Smooth muscle cell of the brain vasculature (primary cell): Measurements from ENCODE around the gene NAPA.

Experiments used
- DNase-seq: peaks from one replicate; pipeline ENCODE4 v3.0.0-alpha.2; 2012; ENCODE audit warnings: low read depth, low spot score

NAPA gene

GRCh38 chr19:47499863-47500830 lies 14.7 kb downstream of the NAPA start:
- no peak for DNase-seq

DNA sequence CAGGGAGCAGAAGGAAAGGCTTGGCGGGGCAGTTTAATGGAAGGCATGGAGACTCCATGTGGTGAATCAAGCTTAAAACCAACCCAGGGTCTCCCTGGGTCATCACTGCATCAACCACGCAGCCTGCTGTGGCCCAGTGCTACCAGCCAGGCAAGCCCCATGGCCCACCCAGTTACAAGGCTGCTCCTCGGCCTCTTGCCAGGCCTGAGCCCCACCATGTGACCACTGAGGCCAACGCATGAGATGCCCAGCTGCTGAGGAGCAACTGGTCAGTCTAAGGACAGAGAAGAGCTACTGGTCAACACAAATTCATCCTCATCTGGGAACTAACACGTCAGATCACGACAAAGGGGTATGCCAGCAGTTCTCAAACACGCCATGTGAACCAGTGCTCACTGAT lies 15.5 kb downstream of the NAPA start:
- no peak for DNase-seq

- no peak for DNase-seq
These were observed 16.3 kb downstream of the NAPA start for GRCh38 chr19:47498561-47498960.

DNA sequence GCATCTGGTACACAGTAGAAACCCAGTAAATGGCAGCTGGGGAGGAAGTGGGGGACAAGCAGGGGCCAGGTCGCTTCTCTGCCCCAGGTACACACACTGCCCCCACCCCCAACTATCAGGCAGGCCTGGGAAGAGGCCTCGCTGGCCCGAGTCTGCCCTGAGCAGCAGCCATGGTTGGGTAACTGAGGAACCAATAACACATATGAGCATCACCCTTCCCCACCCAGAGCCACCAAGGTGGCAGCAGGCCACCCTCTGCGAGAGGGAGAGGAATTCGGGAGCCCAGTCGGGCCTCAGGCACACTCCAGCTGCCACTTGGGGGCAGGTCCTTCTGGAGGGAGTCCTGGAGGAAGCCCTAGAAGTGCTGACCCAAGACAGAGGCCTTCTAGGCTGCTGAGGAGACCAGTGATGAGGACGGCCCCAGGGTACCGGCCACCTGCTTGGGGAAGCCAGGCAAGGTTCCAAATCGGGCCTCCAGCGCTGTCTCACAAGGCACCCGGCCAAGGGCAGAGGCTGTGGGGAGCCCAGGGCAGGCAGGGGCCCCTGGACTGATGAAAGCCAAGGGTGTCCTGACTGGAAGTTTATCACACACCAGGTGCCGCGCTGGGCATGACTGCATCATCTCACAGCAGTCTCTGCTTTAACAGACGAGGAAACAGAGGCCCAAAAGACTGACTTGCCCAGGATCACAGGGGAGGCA lies 16.9 kb downstream of the NAPA start:
- DNase-seq, result no peak

- no peak for DNase-seq
These were observed 17.7 kb downstream of the NAPA start for GRCh38 chr19:47497050-47497766.

DNA sequence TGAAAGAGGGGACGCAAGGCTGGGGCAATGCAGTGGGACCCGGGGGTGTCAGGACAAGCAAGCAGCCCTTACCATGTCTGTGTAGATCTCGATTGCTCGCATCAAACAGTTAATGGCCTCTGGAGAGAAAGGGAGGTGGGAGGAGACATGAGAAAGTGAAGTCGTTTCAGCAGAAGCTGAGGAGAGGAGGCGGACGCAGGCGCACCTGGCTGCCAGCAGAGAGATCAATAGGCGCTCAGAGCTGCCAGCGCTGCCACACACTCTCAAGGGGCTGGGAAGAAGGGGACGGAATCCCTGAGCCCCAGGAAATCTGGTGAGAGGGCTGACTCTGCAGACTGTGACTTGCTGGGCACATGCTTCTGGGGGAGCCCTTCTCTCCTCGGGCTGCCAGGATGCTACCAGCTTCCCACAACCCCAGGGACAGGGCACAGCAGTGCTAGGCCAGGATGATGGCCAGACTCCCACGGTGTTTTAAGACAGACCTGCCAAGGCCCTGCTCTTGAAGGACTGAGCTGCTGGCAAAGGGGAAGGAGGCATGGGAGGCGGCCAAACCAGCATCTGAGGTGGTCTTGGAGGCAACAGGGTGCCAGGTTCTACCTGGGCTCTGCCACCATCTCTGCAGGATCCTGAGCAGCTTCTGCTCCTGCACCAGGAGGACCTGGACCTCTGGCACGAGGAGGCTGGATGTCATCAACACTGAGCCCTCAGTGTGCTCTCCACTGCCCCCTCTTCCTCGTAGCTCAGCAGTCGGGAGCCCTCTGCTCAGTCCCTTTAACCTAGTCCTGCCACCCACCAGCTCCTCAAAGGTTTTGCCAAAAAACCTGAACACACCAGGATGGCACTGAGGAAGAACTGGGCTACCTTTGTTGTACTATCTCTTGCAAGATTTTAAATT lies 19.1 kb downstream of the NAPA start:
- DNase-seq, result no peak

DNA sequence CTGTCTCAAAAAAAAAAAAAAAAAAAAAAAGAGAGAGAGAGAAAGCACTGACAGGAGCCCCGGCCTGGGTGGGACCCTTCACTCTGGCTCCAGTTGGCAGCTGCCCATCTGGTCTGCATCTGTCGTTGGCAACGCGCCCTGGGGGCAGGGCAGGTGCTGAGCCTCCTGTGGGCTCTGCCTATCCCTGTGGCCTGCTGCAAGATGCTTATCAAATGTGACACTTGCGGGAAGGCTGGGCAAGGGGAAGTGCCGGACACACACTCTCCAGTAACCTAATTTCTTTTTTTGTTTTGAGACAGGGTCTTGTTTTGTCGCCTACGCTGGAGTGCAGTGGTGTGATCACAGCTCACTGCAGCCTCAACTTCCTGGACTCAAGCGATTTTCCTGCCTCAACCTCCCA lies 20.1 kb downstream of the NAPA start:
- DNase-seq, result no peak

GRCh38 chr19:47494211-47494547 lies 20.7 kb downstream of the NAPA start:
- no peak for DNase-seq

- no peak for DNase-seq
These were observed 21.3 kb downstream of the NAPA start for GRCh38 chr19:47493378-47494210.

DNA sequence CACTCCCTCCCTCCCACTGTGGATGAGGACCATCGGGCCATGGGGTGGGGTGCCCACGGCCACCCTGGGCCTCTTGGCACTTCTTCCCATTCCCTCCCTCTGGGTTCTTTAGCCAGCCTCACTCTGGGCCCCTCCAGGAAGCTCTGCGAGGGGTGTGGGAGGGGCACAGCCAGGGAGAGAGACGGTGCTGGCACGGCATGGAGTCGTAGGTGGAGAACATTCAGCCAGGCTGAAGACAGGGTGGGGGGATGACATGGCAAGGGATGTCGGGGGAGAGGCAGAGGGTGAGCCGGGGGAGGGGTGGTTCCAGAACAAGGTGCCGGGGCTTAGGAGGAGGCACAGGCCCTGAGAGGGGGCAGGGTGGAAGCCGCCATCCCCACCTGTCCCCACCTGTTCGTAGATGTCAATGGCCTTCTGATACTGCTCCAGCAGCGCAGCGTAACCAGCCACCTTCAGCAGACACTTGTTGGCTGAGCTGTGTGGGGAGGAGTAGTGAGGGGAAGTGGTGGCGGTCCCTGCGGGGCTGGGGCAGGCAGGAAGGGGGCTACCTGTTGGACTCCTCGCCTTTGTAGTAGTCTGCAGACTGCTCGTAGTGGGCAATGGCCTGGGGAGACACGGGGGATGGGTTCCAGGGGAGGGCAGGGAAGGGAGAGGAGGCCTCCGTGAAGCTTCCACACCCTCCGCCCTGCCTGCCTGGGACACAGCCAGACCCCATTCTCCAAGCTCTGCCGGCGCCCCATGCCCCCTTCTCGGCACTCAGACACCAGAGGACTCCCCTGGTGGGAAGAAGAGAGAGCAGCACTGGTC lies 22.1 kb downstream of the NAPA start:
- no peak for DNase-seq

DNA sequence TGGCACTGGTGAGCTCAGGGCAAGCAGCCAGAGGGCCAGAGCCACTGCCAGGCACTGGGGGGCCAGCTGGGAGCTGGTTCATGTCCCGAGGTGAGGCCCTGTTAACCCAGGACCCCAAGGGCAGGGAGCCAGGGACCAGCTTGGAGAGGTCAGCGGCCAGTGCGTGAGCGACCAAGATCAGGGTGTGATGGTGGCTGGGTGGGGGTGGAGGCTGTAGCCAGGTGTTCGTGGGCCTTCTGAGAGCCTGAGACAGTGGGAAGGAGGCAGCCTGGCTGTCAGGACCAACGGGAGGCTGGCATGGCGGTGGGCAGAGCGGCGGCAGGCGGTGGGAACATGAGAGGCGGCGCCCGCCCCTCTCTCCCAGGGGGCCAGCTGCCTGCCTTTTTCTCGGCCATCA lies 22.7 kb downstream of the NAPA start:
- no peak for DNase-seq

DNA sequence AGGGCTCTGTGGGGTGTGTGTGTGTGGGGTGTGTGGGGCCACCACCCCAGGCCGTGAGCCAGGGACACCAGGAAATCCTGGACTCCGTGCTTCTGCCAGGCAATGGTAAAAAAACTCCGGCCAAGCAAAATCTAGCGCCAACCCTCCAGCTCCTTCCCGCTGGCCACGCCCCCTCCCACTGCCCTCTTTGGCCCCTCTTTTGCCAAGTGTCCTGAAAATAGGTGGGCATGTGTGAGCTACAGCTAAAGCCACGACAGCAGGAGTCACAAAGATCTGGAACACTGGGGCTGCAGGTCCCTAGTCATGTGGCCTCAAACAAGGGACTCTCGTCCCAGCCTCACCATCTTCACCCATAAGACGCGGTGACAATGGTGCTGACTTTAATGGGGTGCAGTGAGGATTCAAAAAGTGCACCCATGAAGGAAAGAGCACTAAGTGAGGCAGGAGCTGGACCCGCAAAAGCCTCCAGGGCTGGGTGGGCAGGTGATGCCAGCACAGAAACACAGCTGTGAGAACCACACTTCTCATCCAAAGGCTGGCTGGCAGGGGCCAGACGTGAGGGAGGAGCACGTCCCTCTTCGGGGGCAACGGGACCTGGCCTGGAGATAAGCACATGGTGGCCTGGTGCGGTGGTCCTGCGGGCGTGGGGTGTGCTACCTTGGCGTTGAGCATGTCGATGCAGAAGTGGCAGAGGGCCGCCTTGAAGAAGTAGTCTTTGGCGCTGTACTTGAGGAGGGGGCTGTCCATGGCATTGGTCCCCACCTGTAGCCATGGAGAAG lies 23.3 kb downstream of the NAPA start:
- no peak for DNase-seq

- no peak for DNase-seq
These were observed 24.0 kb downstream of the NAPA start for GRCh38 chr19:47490847-47491246.

DNA sequence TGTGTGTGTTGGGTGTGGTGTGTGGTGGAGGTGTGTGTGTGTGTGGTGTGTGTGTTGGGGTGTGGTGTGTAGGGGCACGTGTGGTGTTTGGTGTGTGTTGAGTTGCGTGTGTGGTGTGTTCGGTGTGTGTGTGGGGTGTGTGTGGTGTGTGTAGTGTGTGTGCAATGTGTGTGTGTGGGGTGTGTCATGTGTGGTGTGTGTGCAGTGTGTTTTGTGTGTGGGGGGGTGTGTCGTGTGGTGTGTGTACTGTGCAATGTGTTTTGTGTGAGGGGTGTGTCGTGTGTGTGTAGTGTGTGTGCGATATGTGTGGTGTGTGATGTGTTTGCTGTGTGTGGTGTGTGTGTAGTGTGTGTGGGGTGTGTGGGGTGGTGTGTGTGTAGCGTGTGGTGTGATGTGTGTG lies 24.8 kb downstream of the NAPA start:
- DNase-seq, result no peak

GRCh38 chr19:47489072-47489914 lies 25.6 kb downstream of the NAPA start:
- DNase-seq, result no peak

- no peak for DNase-seq
These were observed 27.0 kb downstream of the NAPA start for GRCh38 chr19:47487551-47488515.

DNA sequence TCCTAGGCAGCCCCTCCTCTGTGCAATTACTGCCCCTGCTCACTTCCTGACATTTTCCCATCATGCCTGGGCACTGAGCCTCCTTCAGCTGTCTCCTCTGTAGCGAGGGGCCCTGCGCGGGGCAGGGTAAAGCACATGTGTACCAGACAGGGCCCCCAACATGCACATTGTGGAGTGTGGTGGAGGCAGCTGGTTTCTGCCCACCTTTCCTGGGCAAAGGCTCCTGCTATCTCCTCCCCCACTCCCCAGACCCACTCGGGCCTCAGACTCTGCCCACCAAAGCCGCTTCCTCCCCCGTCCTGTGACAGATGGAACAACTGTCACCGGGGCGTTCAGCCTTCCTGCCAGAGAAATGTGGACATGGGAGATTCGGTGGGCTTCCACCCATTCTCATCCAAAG lies 28.0 kb downstream of the NAPA start:
- no peak for DNase-seq
